PC-9 (cell line): ENCODE data around the gene CDADC1.

ENCODE experiments used
- EZH2 ChIP-seq: fragments of 200-600 bp; sonication (generic); IDR thresholded peaks from 2 replicates; pipeline ENCODE4 v1.8.0; 2017; ENCODE audit warnings: antibody characterized with exemption, low read depth
- TF ChIP-seq, protein P1 (sequence below): fragments of 200-600 bp; sonication (generic); conservative IDR thresholded peaks from 2 replicates; pipeline ENCODE4 v1.6.1; 2017; ENCODE audit warnings: mixed run types, antibody characterized with exemption, mild to moderate bottlenecking, moderate library complexity

DNA sequence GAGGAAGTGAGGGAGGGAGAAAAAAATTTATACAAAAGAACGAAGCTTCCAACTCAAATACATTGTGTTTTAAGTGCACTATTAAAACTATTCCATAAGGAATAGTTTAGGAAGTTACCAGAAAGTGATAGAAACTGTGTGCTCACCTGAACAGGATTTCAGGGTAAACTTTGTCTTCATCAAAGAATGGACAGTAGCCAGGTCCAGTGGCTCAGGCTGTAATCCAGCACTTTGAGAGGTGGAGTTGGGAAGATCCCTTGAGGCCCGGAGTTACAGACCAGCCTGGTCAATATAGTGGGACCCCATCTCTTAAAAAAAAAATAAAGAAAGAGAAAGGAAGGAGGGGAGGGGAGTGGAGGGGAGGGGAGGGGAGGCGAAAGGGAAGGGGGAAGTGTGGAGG is 13.0 kb upstream of the CDADC1 start:
- TF ChIP-seq, protein P1, sequence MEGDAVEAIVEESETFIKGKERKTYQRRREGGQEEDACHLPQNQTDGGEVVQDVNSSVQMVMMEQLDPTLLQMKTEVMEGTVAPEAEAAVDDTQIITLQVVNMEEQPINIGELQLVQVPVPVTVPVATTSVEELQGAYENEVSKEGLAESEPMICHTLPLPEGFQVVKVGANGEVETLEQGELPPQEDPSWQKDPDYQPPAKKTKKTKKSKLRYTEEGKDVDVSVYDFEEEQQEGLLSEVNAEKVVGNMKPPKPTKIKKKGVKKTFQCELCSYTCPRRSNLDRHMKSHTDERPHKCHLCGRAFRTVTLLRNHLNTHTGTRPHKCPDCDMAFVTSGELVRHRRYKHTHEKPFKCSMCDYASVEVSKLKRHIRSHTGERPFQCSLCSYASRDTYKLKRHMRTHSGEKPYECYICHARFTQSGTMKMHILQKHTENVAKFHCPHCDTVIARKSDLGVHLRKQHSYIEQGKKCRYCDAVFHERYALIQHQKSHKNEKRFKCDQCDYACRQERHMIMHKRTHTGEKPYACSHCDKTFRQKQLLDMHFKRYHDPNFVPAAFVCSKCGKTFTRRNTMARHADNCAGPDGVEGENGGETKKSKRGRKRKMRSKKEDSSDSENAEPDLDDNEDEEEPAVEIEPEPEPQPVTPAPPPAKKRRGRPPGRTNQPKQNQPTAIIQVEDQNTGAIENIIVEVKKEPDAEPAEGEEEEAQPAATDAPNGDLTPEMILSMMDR = no peak
- no peak for TF ChIP-seq EZH2
